Ascending aorta (tissue), 2 donors: ENCODE measurements around the gene NELL1. TPM values are rescaled to one million over a fixed set of nuclear protein-coding genes. Genes with fewer than 3 reads are reported as not detected.
A peak's percentile ranks its signal among the peaks of the same experiment; 100 is the strongest.

Experiments used
- DNase-seq, 2 donors: peaks; one replicate each; pipeline ENCODE4 v3.0.0-alpha.2; 2019; ENCODE audit warnings: low spot score in 2 of 2
- H3K27ac ChIP-seq, 2 donors: fragments of 200-600 bp; sonication (generic); one replicate each; pipeline ENCODE4 v1.5.1; 2016 to 2017; ENCODE audit warnings: mild to moderate bottlenecking in 1 of 2
- H3K27me3 ChIP-seq: fragments of 200-600 bp; sonication (generic); one replicate; pipeline ENCODE4 v1.5.1; 2017
- H3K36me3 ChIP-seq, 2 donors: fragments of 200-600 bp; sonication (generic); one replicate each; pipeline ENCODE4 v1.5.1; 2016
- H3K4me1 ChIP-seq, 2 donors: fragments of 200-600 bp; sonication (generic); one replicate each; pipeline ENCODE4 v1.5.1; 2016 to 2017; ENCODE audit warnings: mild to moderate bottlenecking in 1 of 2
- H3K4me3 ChIP-seq, 2 donors: fragments of 200-600 bp; sonication (generic); one replicate each; pipeline ENCODE4 v1.5.1; 2016 to 2017; ENCODE audit warnings: mild to moderate bottlenecking in 1 of 2
- H3K9me3 ChIP-seq, 2 donors: fragments of 200-600 bp; sonication (generic); one replicate each; pipeline ENCODE4 v1.5.1; 2016
- CTCF ChIP-seq, 3 experiments: fragments of 200-600 bp in 2 of 3; fragments of 450-650 bp in 1 of 3; sonication (generic) in 2 of 3; IDR thresholded peaks; one replicate each; pipeline ENCODE4 v1.5.1; 2016 to 2019; ENCODE audit warnings: antibody characterized with exemption in 3 of 3, mild to moderate bottlenecking in 1 of 3, moderate library complexity in 1 of 3
- intact Hi-C: fragments of 100-400 bp; cut with DNase I; formaldehyde crosslinking; loops from one replicate; pipeline ENCODE4 v1.15.1; 2023
- total RNA-seq: library from RNA; depleted of rRNA; stranded (reverse); fragments of >200 nt; gene quantifications from one replicate; pipeline ENCODE4 v1.1.0, GENCODE V29; 2016

The NELL1 gene
- total RNA-seq, 1 donor from 2014 or later: not detected

- no peaks in the 10 kb centered on the region for H3K36me3 ChIP-seq
- TF ChIP-seq CTCF (IDR thresholded peaks at IDR 0.05): no peak
- intact Hi-C loops: no loop called here
These were observed 835.7 kb downstream of the NELL1 start for GRCh38 chr11:21505070-21505469.

GRCh38 chr11:21511835-21512440, 842.6 kb downstream of the NELL1 start:
- no peaks in the 10 kb centered on the region for H3K27me3 ChIP-seq
- H3K36me3 ChIP-seq: no peaks in the 10 kb centered on the region
- H3K27ac ChIP-seq: no peak overlapping the region
- peak in 1 of 3 experiments; percentile 37 for TF ChIP-seq CTCF (IDR thresholded peaks at IDR 0.05)
- no peak overlapping the region for H3K4me3 ChIP-seq
- H3K4me1 ChIP-seq: no peaks in the 10 kb centered on the region
- intact Hi-C loops: no loop called here
- no peaks in the 10 kb centered on the region for H3K9me3 ChIP-seq
- no peak for DNase-seq

More at GRCh38 chr11:21505070-21505469, 835.7 kb downstream of the NELL1 start:
- Histone ChIP-seq H3K4me3 (no peak overlapping the region), H3K4me1 (no peaks in the 10 kb centered on the region), H3K27ac (no peak overlapping the region), H3K9me3 (no peaks in the 10 kb centered on the region), H3K27me3 (no peaks in the 10 kb centered on the region)
- DNase-seq: no peak

- no peak overlapping the region for H3K4me3 ChIP-seq
- H3K27ac ChIP-seq: no peak overlapping the region
- no peak for TF ChIP-seq CTCF (IDR thresholded peaks at IDR 0.05)
- no peak for DNase-seq
- H3K9me3 ChIP-seq: no peaks in the 10 kb centered on the region
- no peaks in the 10 kb centered on the region for H3K36me3 ChIP-seq
- H3K27me3 ChIP-seq: no peaks in the 10 kb centered on the region
- no peaks in the 10 kb centered on the region for H3K4me1 ChIP-seq
- intact Hi-C loops: no loop called here
These were observed 844.9 kb downstream of the NELL1 start for GRCh38 chr11:21514316-21514715.

DNA sequence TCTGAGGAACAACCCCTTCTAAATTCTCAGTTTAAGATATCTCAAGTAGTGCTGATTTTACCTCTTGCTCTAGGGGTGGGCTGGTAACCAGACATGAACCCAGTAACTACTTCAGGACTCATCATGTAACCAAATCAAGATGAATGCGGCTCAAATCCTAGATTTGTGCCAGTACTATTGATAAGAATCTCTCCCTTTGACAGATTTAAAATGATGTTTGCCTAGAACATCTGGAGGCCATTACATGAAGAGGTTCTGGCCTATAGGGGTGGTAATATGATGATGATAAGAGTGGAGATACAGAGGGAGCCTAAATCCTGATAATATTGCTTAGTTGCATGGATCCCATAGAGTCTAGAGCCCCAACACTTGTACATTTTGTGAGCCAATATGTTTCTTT, 850.9 kb downstream of the NELL1 start:
- intact Hi-C loops: no loop called here
- no peaks in the 10 kb centered on the region for H3K36me3 ChIP-seq
- no peak for DNase-seq

GRCh38 chr11:21529187-21529586, 859.8 kb downstream of the NELL1 start:
- Histone ChIP-seq H3K27me3 (no peaks in the 10 kb centered on the region), H3K4me1 (no peaks in the 10 kb centered on the region), H3K36me3 (no peaks in the 10 kb centered on the region), H3K27ac (no peak overlapping the region), H3K9me3 (no peaks in the 10 kb centered on the region), H3K4me3 (no peak overlapping the region)
- intact Hi-C loops: no loop called here
- DNase-seq: no peak
- no peak for TF ChIP-seq CTCF (IDR thresholded peaks at IDR 0.05)

More for the DNA sequence above, 850.9 kb downstream of the NELL1 start:
- H3K4me1 ChIP-seq: no peaks in the 10 kb centered on the region
- H3K9me3 ChIP-seq: no peaks in the 10 kb centered on the region
- no peaks in the 10 kb centered on the region for H3K27me3 ChIP-seq
- H3K27ac ChIP-seq: no peak overlapping the region
- TF ChIP-seq CTCF (IDR thresholded peaks at IDR 0.05): no peak
- H3K4me3 ChIP-seq: no peak overlapping the region

- no peak for TF ChIP-seq CTCF (IDR thresholded peaks at IDR 0.05)
- no peak overlapping the region for H3K27ac ChIP-seq
- no peak for DNase-seq
- H3K4me3 ChIP-seq: no peak overlapping the region
- H3K4me1 ChIP-seq: no peaks in the 10 kb centered on the region
- intact Hi-C loops: no loop called here
- H3K27me3 ChIP-seq: no peaks in the 10 kb centered on the region
- H3K9me3 ChIP-seq: no peaks in the 10 kb centered on the region
- H3K36me3 ChIP-seq: no peaks in the 10 kb centered on the region
These were observed 864.9 kb downstream of the NELL1 start for GRCh38 chr11:21534288-21534687.
